Pancreas (tissue), 10 donors: ENCODE results near the gene NME7. TPM values are rescaled to one million over a fixed set of nuclear protein-coding genes. Genes with fewer than 3 reads are reported as not detected.

Experiments used
- ATAC-seq, 4 donors: fragments of 200-7000 bp; cut with Tn5 transposase; one replicate each; pipeline versions ENCODE4 v1.8.0 to v1.9.1; 2020; ENCODE audit warnings: mild to moderate bottlenecking in 4 of 4, moderate library complexity in 4 of 4
- DNase-seq, 6 donors: peaks; one replicate each; pipeline ENCODE4 v3.0.0-alpha.2; 2020
- FAIRE-seq: peaks from 2 replicates; lab custom pipeline; 2012; peaks lifted over from hg19 to GRCh38; lab: Jason Lieb, UNC
- H3K27ac ChIP-seq, 4 donors: fragments of 200-600 bp; sonication (generic); 1 replicate in 3 of 4; 2 replicates in 1 of 4; pipeline versions ENCODE4 v1.5.0 to v1.8.0; 2020
- H3K27me3 ChIP-seq, 4 donors: fragments of 200-600 bp; one replicate each; pipeline ENCODE4 v1.8.0; 2021
- H3K36me3 ChIP-seq, 3 donors: fragments of 200-600 bp; sonication (generic) in 1 of 3; one replicate each; pipeline versions ENCODE4 v1.5.0 to v1.8.0; 2020 to 2021
- H3K4me1 ChIP-seq, 3 donors: fragments of 200-600 bp; one replicate each; pipeline ENCODE4 v1.8.0; 2021
- H3K4me3 ChIP-seq, 4 donors: fragments of 200-600 bp; sonication (generic) in 2 of 4; one replicate each; pipeline versions ENCODE4 v1.5.0 to v1.8.0; 2020 to 2021
- H3K9me3 ChIP-seq, 4 donors: fragments of 200-600 bp; one replicate each; pipeline ENCODE4 v1.8.0; 2021
- CTCF ChIP-seq, 4 donors: fragments of 200-600 bp; sonication (generic) in 3 of 4; IDR thresholded peaks; one replicate each; pipeline versions ENCODE4 v1.5.0 to v1.8.0; 2021; ENCODE audit warnings: antibody characterized with exemption in 4 of 4
- WGBS, 2 donors: extraction: QIAGEN DNeasy Blood & Tissue Kit; methylation state at CpG; one replicate each; pipeline ENCODE4 v1.1.7; 2013; 5-methylcytosine and 5-hydroxymethylcytosine counted together
- intact Hi-C, 3 donors: fragments of 100-400 bp; cut with DNase I; formaldehyde crosslinking; loops; one replicate each; pipeline versions ENCODE4 v1.11.1 to v1.14.2; 2022
- polyA plus RNA-seq, 2 donors: library from polyadenylated mRNA; stranded (reverse); fragments of 200-250 nt; gene quantifications; one replicate each; pipeline ENCODE4 v1.2.3, GENCODE V29; 2013
- total RNA-seq, 6 donors: library from RNA; stranded (reverse); fragmentation: NEBNext Ultra II Directional in 4 of 6; extraction: Animal tissue kit (Norgen Biotek cat#: 25700) in 4 of 6; gene quantifications; one replicate each; pipeline versions ENCODE4 v1.2.1 to v1.2.4, GENCODE V29; 2021 to 2023
- donor health status: healthy with polysubstance abuse.
- donor health status: DM: no; HTN: no; CAD: no; lungs with moderate emphysema.
- donor health status: DM: no; HTN: no; CAD: no.
- donor health status: control.
- donor health status: control.
- donor health status: Bipolar disorder and iron deficiency.
- donor health status: DM: yes; HTN: yes; CAD: no.
- donor health status: DM: no; HTN: no; CAD: no.
- donor health status: DM: no; HTN: no; CAD: no.
- donor health status: DM: yes; HTN: yes; CAD: no.

Gene NME7
- total and polyA plus RNA-seq, 8 donors, result 5.0 to 12.6 (median 8.0) TPM

- no peak for TF ChIP-seq CTCF (IDR thresholded peaks at IDR 0.05)
- Histone ChIP-seq H3K4me1 (peaks cover 3 to 9% (median 6%) of the 10 kb centered on the region in 3 donors), H3K27me3 (no peaks in the 10 kb centered on the region), H3K36me3 (peaks cover 0 to 15% (median 7%) of the 10 kb centered on the region in 3 donors), H3K4me3 (no peak overlapping the region), H3K27ac (no peak overlapping the region), H3K9me3 (no peaks in the 10 kb centered on the region)
- ATAC-seq (no peak), FAIRE-seq (no peak), DNase-seq (no peak)
- 68 to 86% methylated on average over 1 of the region's 1 CpG for WGBS, 2 donors
- intact Hi-C loops, result no loop called here
Observed at GRCh38 chr1:169371404-169371803, 3.8 kb upstream of the NME7 start.

- Histone ChIP-seq H3K4me3 (peak overlapping the region; percentile 49 to 66 (median 58)), H3K27me3 (no peaks in the 10 kb centered on the region), H3K9me3 (no peaks in the 10 kb centered on the region), H3K4me1 (peaks cover 3 to 9% (median 6%) of the 10 kb centered on the region in 3 donors), H3K27ac (peak overlapping the region; percentile 47 to 86 (median 60)), H3K36me3 (peaks cover 0 to 13% (median 7%) of the 10 kb centered on the region in 3 donors)
- intact Hi-C loops, result no loop called here
- 0% methylated on average over 16 of the region's 16 CpGs for WGBS, 2 donors
- no peak for TF ChIP-seq CTCF (IDR thresholded peaks at IDR 0.05)
- ATAC-seq (peak; percentile 22 to 43 (median 26)), FAIRE-seq (no peak), DNase-seq (peak in 2 of 6 donors; percentile 21 to 51)
Observed at GRCh38 chr1:169368406-169368769, 791 bp upstream of the NME7 start.

DNA sequence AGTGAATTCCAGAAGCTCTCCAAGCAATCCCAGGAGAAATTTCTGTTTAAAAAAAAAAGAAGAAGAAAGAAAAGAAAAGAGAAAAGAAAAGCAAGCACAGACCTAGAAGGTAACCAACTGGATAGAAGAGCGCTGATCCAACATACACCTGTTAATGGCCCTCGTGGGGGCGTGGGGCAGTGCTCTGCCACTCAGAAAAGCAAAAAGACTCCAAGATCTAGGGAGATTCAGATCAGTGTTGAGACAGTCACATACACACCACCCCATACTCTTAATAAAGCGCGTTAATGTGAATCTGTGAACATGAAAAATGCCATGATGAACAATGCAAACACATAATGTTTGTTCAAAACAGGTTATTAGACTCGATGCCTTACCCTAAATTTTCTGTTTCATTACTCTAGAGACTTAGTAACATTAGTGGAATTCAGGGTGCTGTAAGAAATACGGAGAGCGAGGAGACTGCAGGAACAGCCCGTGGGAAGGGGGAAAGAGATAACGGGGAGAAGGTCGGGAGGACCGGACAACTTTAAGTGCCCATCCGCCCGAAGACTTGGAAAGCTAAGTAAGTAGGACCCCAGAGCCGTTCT lies 406 bp downstream of the NME7 start:
- DNase-seq (no peak), ATAC-seq (peak in 2 of 4 donors; percentile 8 to 10), FAIRE-seq (no peak)
- H3K9me3 ChIP-seq, result no peaks in the 10 kb centered on the region
- intact Hi-C loops, result no loop called here
- peaks cover 0 to 13% (median 7%) of the 10 kb centered on the region in 3 donors for H3K36me3 ChIP-seq
- no peaks in the 10 kb centered on the region for H3K27me3 ChIP-seq
- H3K4me3 ChIP-seq, result peak overlapping the region; percentile 49 to 66 (median 58)
- H3K27ac ChIP-seq, result peak overlapping the region in 2 of 4 donors; percentile 69 to 86
- WGBS, 2 donors, result 6 to 7% methylated on average over 15 of the region's 15 CpGs
- TF ChIP-seq CTCF (IDR thresholded peaks at IDR 0.05), result no peak
- peaks cover 3 to 9% (median 6%) of the 10 kb centered on the region in 3 donors for H3K4me1 ChIP-seq

GRCh38 chr1:169364948-169365347 lies 2.6 kb downstream of the NME7 start:
- no peak for TF ChIP-seq CTCF (IDR thresholded peaks at IDR 0.05)
- H3K27me3 ChIP-seq, result no peaks in the 10 kb centered on the region
- H3K9me3 ChIP-seq, result no peaks in the 10 kb centered on the region
- 96 to 98% methylated on average over 2 of the region's 2 CpGs for WGBS, 2 donors
- DNase-seq, result no peak
- H3K4me1 ChIP-seq, result peaks cover 3 to 9% (median 6%) of the 10 kb centered on the region in 3 donors
- no peaks in the 10 kb centered on the region for H3K36me3 ChIP-seq
- no peak overlapping the region for H3K27ac ChIP-seq
- no peak for ATAC-seq
- H3K4me3 ChIP-seq, result no peak overlapping the region
- intact Hi-C loops, result no loop called here
- no peak for FAIRE-seq

DNA sequence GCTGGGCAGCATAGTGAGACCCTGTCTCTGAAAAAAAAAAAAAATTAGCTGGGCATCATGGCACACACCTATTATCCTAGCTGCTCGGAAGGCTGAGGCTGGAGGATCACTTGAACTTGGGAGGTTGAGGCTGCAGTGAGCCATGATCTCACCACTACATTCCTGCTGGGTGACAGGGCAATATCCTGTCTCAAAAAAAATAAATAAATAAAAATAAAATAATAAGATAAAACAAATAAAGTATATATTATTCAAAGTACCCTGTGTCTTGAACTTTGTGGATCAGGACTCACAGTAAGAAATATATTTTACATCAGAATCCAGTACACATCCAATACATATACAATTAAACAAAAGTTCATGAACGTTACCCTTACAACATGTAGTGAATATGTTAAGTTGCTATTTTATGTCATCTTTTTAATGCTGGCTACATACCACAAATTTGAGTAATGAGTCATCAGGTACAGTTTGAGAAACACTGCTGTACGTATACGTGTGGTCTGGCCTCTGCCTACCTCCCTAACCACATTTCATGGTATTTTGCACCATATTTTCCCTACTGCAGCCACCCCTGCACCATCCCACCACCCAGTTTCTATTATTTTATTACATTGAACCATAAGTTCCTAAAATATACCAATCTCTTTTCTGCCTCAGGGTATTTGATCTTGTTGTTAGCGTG lies 4.4 kb downstream of the NME7 start:
- TF ChIP-seq CTCF (IDR thresholded peaks at IDR 0.05), result no peak
- DNase-seq, result no peak
- Histone ChIP-seq H3K9me3 (no peaks in the 10 kb centered on the region), H3K27ac (no peak overlapping the region), H3K36me3 (no peaks in the 10 kb centered on the region), H3K4me3 (no peak overlapping the region), H3K4me1 (peaks cover 0 to 6% (median 0%) of the 10 kb centered on the region in 3 donors), H3K27me3 (no peaks in the 10 kb centered on the region)
- no peak for FAIRE-seq
- WGBS, 2 donors, result 92 to 93% methylated on average over 5 of the region's 5 CpGs
- no peak for ATAC-seq
- intact Hi-C loops, result no loop called here
